PFSK-1 (cell line): ENCODE results near the gene NUCB1.

ENCODE experiments used
- FOXP2 ChIP-seq: optimal IDR thresholded peaks from 2 replicates; pipeline ENCODE3; 2011; ENCODE audit warnings: borderline replicate concordance, control low read depth, inconsistent platforms; ENCODE audit not compliant: insufficient read depth; ENCODE audit errors: extremely low read length, extremely low read depth
- POLR2AphosphoS5 ChIP-seq: IDR thresholded peaks from 2 replicates; pipeline ENCODE4 v1.6.1; 2012; ENCODE audit warnings: low read depth, mild to moderate bottlenecking, control low read depth, low read length, moderate library complexity
- REST ChIP-seq, 2 experiments: IDR thresholded peaks; 2 replicates each; pipeline versions ENCODE4 v1.6.1 to v1.8.0; 2011 to 2012; ENCODE audit warnings: low read depth in 2 of 2, low read length in 2 of 2, control low read depth in 1 of 2, inconsistent platforms in 1 of 2, mild to moderate bottlenecking in 1 of 2, moderate library complexity in 1 of 2; ENCODE audit not compliant: insufficient read depth in 1 of 2
- SIN3A ChIP-seq: IDR thresholded peaks from 2 replicates; pipeline ENCODE4 v1.6.1; 2012; ENCODE audit warnings: mild to moderate bottlenecking, low read length, moderate library complexity, borderline replicate concordance; ENCODE audit not compliant: insufficient read depth
- TAF1 ChIP-seq: IDR thresholded peaks from 2 replicates; pipeline ENCODE4 v1.6.1; 2012; ENCODE audit warnings: low read length, control low read depth, borderline replicate concordance; ENCODE audit not compliant: insufficient read depth

NUCB1 gene

GRCh38 chr19:48968179-48968661 is 68.1 kb downstream of the NUCB1 start:
- TF ChIP-seq SIN3A: no peak
- TF ChIP-seq TAF1: no peak
- TF ChIP-seq FOXP2: no peak
- TF ChIP-seq REST (IDR thresholded peaks at IDR 0.05; ENCODE audit: insufficient read depth in 1 of 2, low read depth in 2 of 2, low read length in 2 of 2): no peak

- TF ChIP-seq FOXP2 (no peak), REST (IDR thresholded peaks at IDR 0.05; ENCODE audit: insufficient read depth in 1 of 2, low read depth in 2 of 2, low read length in 2 of 2) (no peak), SIN3A (no peak), TAF1 (no peak), POLR2AphosphoS5 (no peak)
Measured at GRCh38 chr19:48968813-48969218, 68.7 kb downstream of the NUCB1 start.

GRCh38 chr19:48969276-48970138 is 69.4 kb downstream of the NUCB1 start:
- no peak for TF ChIP-seq FOXP2
- no peak for TF ChIP-seq POLR2AphosphoS5
- TF ChIP-seq TAF1: no peak
- TF ChIP-seq REST (IDR thresholded peaks at IDR 0.05; ENCODE audit: insufficient read depth in 1 of 2, low read depth in 2 of 2, low read length in 2 of 2): no peak
- TF ChIP-seq SIN3A: no peak

GRCh38 chr19:48970139-48970766 is 70.1 kb downstream of the NUCB1 start:
- TF ChIP-seq POLR2AphosphoS5: no peak
- no peak for TF ChIP-seq FOXP2
- no peak for TF ChIP-seq SIN3A
- TF ChIP-seq TAF1: no peak
- TF ChIP-seq REST (IDR thresholded peaks at IDR 0.05; ENCODE audit: insufficient read depth in 1 of 2, low read depth in 2 of 2, low read length in 2 of 2): no peak
